ENCODE data around the gene OSBP.
"Not testable (repeated sequence)": the region's sequence is repeated elsewhere in the genome, so short reads cannot be mapped to it uniquely, and the experiment has no call there.

Gene OSBP

GRCh38 chr11:59553323-59553722, 62.3 kb downstream of the OSBP start:
- DNase-seq (ENCODE audit: low read depth) = no peak

GRCh38 chr11:59552844-59553243, 62.7 kb downstream of the OSBP start:
- no peak for DNase-seq (ENCODE audit: low read depth)

- peak; percentile 89 for DNase-seq (ENCODE audit: low read depth)
Measured at GRCh38 chr11:59551659-59552521, 63.7 kb downstream of the OSBP start.

- peak; percentile 96 for DNase-seq (ENCODE audit: low read depth)
Measured at GRCh38 chr11:59550842-59551658, 64.5 kb downstream of the OSBP start.

GRCh38 chr11:59550368-59550841, 65.2 kb downstream of the OSBP start:
- peak; percentile 98 for DNase-seq (ENCODE audit: low read depth)

- no peak for DNase-seq (ENCODE audit: low read depth)
Measured at GRCh38 chr11:59548309-59548656, 67.3 kb downstream of the OSBP start.

GRCh38 chr11:59547605-59548308, 67.8 kb downstream of the OSBP start:
- DNase-seq (ENCODE audit: low read depth) = not testable (repeated sequence)

GRCh38 chr11:59545179-59546020, 70.2 kb downstream of the OSBP start:
- peak; percentile 95 for DNase-seq (ENCODE audit: low read depth)

- DNase-seq (ENCODE audit: low read depth) = no peak
Measured at GRCh38 chr11:59544869-59545178, 70.8 kb downstream of the OSBP start.

- not testable (repeated sequence) for DNase-seq (ENCODE audit: low read depth)
Measured at GRCh38 chr11:59543713-59544112, 71.9 kb downstream of the OSBP start.

- DNase-seq (ENCODE audit: low read depth) = no peak
Measured at GRCh38 chr11:59542142-59542810, 73.3 kb downstream of the OSBP start.

- DNase-seq (ENCODE audit: low read depth) = no peak
Measured at GRCh38 chr11:59534676-59535075, 80.9 kb downstream of the OSBP start.

- DNase-seq (ENCODE audit: low read depth) = no peak
Measured at GRCh38 chr11:59532620-59533019, 83.0 kb downstream of the OSBP start.

- DNase-seq (ENCODE audit: low read depth) = no peak
Measured at GRCh38 chr11:59528711-59529110, 86.9 kb downstream of the OSBP start.
